Left cardiac atrium (tissue), 4 donors: Measurements from ENCODE around the gene MTA1. TPM values are rescaled to one million over a fixed set of nuclear protein-coding genes. Genes with fewer than 3 reads are reported as not detected.
A peak's percentile ranks its signal among the peaks of the same experiment; 100 is the strongest.

Experiments
- ATAC-seq, 2 donors: fragments of 200-7000 bp; cut with Tn5 transposase; one replicate each; pipeline ENCODE4 v1.9.1; 2020; ENCODE audit warnings: mild to moderate bottlenecking in 2 of 2, moderate library complexity in 2 of 2
- DNase-seq: peaks from one replicate; pipeline ENCODE4 v3.0.0-alpha.2; 2020
- intact Hi-C, 2 donors: fragments of 100-400 bp; cut with DNase I; formaldehyde crosslinking; loops; one replicate each; pipeline versions ENCODE4 v1.14.1 to v1.15.1; 2022 to 2023
- total RNA-seq, 2 donors: library from RNA; stranded (reverse); fragmentation: NEBNext Ultra II Directional; extraction: Animal tissue kit (Norgen Biotek cat#: 25700); gene quantifications; one replicate each; pipeline ENCODE4 v1.2.1, GENCODE V29; 2021
- donor health status: DM: no; HTN: yes; CAD: no.
- donor health status: DM: no; HTN: yes; CAD: no; lungs with severe emphysema.
- donor health status: DM: yes; HTN: yes; CAD: no.
- donor health status: Dilated cardiomyopathy.

Gene MTA1
- total RNA-seq, 2 donors from 2014 or later, result 99.5 to 115 TPM

DNA sequence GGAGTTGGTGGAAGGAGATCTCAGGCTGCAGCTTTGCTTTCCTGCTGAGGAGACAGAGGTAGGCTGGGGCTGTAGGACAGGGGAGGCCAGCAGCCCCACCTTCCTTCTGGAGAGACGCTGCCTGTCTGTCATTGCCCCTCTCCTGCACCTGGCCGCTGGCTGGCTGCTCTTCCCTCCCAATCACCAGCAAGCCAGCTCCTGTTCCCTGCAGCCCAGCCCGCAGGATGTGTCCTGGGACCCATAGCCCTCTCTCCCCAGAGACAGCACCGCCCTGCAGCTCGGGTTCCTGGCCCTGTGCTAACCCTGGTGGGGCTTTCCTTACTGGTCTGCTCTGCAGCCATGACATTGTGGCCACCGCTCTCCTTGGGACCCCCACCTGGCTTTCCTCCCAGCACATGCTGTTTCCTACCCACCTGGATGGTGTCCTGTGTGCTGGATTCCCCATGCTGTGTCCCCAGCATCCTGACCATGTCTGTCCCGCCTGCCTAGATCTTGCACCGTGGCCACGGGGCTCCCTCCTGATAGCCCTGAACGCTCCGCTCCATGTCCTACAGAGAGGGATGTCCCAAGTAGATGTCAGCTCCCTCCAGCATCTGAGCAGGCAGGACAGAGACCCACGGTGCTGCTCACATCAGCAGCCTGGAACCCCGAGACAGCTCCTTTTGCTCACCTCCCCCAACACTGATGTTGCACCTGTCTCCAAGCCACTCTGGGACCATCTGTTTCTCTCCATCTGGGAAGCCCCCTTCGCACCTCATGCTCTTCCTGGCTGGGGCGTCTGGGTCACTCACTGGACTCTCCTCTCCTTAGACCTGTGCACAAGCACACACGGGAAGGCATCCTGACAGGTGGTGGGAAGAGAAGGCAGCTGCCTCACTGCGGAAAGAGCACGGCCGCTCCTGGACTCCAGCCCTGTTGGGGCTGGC is 1.1 kb upstream of the MTA1 start:
- intact Hi-C loops, result no loop called here
- peak; percentile 17 for DNase-seq
- no peak for ATAC-seq

DNA sequence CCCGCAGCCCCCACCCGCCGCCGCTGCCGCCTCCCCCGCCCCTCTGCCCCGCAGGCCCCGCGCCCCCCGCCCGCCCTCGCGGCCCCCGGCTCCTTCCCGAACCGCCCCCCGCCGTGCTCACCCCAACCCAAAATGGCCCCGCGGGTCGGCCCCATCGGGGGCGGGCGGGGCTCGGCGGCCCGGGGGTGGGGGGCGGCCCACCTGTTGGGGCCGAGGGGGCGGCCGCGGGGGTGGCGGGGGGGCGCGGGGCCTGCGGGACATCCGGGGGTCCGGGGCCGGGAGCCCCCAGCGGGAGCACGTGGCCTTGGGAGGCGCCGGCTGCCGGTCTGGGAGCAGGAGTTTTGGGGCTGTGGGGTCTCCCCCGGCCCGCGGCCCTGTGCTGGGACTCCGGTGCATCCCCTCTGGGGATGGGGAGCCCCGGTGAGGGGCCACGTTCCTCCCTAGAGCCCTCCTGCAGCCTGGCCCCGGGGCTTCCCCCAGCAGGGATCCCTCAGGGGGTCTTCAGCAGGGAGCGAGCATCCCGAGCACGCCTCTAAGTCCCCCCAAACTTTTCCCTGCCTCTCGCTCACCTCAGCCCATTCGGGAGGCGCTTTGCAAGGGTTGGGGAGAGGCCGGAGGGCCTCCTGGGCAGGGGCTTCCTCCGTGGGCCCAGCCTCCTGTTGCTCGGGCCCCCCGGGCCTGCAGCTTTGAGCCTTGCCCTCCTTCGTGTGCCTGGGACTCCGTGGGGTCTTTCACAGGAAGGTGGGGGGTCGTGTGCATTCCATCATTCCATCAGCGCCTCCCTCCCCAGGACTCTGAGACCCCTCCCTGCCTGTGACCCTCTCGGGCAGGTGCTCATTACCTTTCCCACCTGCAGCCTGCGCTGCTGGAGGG is 710 bp downstream of the MTA1 start:
- intact Hi-C loops, result no loop called here
- peak in 1 of 2 donors; percentile 4 for ATAC-seq

DNA sequence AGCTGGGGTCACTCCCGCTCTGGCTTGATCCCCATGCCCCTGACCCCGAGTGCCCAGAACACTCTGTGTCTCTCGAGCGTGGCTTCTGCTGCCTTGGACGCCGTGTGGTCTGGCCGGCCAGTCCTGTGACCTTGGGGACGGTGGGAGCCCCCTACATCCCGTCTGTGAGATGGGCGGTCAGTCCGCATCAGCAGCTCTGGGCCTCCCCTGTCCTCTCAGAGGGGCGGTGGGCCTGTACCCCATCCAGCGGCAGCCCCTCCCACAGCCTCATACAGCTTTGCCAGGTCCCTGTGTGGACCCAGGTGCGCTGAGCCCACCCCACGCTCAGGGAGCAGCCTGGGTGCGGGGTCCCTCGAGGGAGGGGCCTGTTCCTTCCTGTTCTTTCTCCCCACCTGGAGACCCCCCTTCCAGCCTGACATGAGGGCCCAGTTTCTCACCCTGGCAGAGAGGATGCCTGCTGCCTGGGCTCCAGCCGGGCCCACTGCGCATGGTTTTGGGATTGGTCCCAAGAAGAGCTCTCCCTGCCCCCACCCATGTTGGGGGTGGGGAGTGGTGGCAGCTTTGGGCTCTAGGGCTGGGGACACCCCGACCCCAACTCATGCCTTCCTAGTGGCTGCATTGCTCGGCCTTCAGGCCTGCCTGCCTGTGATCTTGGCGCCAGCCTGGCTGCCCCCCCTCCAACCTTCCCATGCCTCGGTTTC is 1.5 kb downstream of the MTA1 start:
- DNase-seq (peak; percentile 28), ATAC-seq (peak; percentile 6 to 17)
- intact Hi-C loops, result no loop called here

More for the DNA sequence above, 710 bp downstream of the MTA1 start:
- DNase-seq, result peak; percentile 18

DNA sequence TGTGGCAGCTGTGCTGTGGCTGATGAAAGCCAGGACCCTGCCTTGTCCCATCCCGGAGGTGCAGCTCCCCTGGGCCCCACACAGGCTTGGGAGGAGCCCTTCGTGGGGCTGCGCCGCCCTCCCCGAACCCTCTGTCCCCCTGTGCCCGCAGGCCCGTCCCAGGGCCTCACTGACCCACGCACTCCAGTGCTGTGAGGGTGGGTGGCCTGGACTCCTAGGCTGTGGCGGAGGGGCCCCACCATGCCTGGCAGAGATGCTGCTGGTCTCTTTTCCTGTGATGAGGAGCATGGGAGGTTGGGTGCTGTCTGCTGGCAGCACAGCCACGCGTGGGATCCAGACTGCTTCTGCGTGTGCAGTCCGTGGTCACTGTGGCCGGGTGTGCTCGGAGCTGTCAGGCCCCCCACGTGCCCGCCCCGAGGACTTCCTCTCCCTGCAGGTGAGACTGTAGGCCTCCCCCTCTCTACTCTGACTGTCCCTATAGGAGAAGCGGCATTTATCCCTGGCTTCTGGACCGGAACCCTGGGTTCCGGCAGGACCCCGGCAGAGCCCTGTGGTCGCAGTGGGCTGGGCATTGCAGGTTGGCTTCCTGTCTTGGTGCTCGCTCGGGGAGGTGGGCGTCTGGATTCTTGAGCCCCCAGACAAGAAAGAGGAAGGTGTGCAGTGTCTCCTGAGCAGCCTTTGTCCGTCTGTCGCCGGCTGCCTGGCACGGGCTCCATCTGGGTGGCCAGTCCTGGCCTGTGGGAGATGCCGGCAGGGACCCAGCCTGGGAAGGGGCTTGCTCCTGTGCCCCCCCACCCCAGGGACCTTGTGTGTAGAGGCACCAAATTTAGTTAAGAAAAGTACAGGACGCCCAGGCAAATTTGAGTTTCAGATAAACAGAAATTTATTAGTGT is 2.3 kb downstream of the MTA1 start:
- intact Hi-C loops, result no loop called here
- DNase-seq, result peak; percentile 21
- peak in 1 of 2 donors; percentile 7 for ATAC-seq

DNA sequence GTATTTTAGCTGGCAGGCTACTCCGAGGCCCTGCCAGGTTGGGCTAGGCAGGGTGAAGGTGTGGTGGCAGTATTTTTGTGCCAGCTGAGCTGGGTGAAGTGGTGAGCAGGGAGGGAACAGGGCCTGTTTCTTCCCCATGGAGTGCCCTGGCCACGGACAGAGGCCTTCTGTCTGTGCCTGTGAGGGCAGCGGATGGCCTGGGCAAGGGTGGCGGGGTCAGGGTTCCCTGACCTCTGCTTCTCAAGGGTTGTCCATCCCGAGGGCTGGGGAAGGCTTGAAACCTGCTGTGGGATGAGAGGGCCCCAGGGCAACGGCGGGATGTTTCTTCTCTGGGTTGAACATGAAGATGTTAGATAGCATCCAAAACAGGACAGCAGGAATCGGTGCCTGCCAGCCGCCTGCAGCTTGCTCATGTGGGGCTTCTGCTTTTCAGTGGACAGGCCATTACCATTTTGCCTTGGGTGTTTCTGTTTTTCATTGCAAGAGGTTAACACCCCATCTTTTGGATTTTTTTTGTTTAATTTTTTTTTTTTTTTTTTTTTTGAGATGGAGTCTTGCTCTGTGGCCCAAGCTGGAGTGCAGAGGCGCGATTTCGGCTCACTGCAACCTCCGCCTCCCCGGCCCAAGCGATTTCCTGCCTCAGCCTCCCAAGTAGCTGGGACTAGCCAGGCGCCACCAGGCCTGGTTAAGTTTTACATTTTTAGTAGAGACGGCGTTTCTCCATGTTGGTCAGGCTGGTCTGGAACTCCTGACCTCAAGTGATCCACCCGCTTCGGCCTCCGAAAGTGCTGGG is 3.3 kb downstream of the MTA1 start:
- ATAC-seq (peak in 1 of 2 donors; percentile 9), DNase-seq (peak; percentile 19)
- intact Hi-C loops, result no loop called here

DNA sequence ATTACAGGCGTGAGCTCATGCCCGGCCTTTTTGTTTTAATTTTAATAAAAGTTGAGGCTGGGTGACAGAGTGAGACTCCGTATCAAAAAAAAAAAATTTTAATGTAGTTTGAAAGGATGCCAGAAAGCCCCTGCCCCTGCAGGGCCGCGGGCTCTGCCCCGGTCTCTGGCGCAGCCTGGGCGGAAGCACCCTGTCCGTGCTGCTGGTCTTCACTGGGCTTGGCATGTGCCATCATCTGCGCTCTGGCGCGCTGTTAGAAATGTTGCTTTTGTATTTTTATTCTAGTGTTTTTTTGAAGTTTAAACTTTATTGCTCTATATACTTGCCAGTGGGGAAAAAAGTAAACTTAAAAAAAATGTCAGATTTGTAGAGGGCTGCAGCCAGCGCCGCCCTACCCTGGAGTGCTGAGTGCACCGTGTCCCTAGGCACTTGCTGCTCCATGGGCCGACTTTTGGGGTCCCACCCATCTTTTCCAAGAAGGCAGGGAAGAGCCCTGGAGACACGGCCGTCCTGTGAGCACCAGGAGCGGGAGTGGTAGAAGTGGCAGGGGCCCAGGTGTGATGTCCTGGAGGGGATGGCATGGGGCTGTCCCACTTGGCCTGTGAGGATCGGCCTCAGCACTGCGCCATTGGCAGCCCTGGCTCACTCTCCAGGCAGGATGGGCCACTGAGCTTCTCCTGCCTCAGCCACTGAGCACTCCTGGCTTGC is 4.0 kb downstream of the MTA1 start:
- intact Hi-C loops, result no loop called here
- DNase-seq (peak; percentile 15), ATAC-seq (no peak)

DNA sequence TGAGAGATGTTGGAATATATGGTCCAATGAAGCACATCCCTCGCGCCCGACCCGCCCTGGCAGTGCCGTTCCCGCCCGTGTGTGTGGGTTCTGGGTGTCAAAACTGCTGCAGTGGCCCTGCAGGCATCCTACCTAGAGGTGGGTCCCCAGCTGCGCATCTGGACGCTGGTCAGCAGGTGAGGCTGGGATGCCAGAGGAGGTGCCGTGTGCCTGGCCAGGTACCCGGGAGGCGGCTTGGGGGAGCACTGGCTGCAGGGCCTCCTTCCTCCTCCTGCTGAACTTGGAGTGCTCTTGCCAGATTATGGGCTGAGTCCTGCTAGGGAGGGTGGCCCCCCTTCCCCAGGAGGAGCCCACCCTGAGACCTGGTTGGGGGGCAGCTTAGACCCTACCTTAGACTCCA is 5.2 kb downstream of the MTA1 start:
- ATAC-seq, result no peak
- peak; percentile 8 for DNase-seq
- intact Hi-C loops, result no loop called here

DNA sequence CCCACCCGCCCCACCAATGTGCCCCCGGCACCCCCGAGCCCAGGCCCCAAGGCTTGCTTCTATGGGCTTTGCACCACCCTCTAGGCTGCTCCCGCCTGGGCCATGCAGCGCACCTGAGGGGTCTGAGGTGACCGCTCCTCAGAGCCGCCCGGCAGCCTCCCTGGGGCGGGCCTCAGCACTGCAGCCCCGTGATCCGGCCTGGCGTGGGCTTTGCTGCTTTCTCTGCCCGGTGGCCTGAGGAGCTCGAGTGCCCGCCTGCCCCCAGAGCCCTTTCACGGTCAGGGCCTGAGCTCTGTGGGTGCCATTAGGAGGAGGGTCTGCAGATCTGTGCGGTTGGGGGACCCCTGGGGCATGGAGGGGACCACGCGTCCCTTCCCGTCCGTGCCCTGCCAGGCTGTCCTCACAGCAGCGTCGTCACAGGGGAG is 6.2 kb downstream of the MTA1 start:
- ATAC-seq (no peak), DNase-seq (peak; percentile 13)
- intact Hi-C loops, result no loop called here

DNA sequence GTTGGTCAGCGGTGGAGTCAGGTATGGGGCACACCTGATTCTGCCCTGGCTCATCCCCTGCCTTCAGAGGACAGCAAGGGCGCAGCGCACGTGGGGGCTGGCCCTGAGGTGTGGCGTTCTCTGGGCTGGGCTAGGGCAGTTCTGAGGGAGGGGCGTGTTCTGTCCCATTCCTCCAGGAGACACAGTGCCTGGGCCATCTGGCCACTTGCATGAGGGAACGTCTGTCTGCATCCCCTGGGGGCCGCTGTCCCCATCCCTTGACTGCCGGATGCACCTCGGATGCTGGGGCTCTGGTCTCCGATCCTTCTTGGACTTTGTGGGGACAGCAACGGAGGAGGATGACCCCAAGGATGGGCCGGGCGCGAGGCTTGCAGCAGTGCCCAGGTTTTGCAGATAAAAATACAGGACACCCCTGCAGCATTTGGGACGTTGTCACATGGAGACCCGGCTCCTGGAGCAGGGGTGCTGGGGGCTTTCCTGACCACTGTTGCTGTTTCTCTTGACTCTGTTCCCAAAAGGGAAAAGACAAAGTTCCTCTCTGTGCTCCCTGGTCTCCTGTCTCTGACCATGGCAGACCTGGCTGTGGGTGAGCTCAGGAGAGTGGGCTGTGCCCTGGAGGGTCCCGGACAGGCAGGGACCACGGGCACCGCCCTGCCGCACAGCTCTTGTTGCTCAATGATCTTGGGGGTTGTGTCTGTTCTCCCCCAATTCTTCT is 6.9 kb downstream of the MTA1 start:
- DNase-seq (peak; percentile 19), ATAC-seq (no peak)
- intact Hi-C loops, result no loop called here

DNA sequence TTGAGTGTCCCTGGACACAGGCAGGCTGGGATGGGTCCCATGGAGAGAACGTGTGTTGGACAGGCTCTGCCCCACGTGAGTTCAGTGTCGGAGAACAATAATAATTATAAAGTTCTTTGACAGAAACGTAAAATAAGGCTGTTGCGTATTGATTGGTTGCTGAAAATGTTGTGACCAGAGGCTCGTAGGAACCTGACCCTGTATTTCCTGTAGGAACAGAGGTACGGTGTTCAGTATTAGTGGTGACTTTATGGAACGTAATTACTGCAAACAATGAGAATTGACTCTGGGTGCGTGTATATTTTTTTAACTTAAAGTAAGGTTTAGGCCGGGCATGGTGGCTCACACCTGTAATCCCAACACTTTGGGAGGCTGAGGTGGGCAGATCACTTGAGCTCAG is 7.8 kb downstream of the MTA1 start:
- DNase-seq, result no peak
- intact Hi-C loops, result no loop called here
- ATAC-seq, result no peak

DNA sequence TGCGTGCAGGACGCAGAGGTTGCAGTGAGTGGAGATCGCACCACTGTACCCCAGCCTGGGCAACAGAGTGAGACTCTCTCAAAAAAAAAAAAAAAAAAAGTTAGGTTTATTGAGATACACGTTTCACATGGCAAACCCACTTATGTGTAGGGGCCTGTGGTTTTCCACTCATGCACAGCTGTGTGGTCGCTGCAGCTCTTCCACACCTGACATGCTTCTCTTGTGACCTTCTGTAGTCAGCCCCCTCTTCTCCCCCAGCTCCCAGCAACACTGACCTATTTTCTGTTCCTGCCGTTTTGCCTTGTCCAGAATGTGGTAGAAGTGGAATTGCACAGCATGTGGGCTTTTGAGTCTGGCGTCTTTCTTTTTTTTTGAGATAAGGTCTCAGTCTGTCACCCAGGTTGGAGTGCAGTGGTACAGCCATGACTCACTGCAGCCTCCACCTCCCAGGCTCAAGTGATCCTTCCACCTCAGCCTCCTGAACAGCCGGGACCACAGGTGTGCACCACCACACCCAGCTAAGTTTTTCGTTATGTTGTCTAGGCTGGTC is 8.4 kb downstream of the MTA1 start:
- no peak for ATAC-seq
- DNase-seq, result no peak
- intact Hi-C loops, result no loop called here

DNA sequence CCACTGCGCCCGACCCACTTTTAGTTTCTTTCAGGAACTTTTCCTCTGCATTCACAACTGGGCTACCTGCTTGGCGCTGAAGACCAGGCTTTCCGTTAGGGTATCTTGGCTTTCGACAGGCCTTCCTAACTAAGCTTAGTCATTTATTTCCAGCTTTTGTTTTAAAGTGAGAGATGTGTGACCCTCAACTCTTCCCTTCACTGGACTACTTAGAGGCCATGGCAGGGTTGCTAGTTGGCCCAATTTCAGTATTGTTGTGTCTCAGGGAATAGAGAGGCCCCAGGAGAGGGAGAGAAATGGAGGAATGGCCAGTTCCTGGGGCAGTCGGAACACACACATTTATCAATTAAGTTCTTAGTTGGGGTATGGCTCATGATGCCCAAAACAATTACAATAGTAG is 10.4 kb downstream of the MTA1 start:
- ATAC-seq (peak in 1 of 2 donors; percentile 20), DNase-seq (no peak)
- intact Hi-C loops, result loop anchor here in 1 of 2 donors (10.0 kb wide), 1 partner anchor 45 kb away; no protein-coding TSS in a partner anchor

DNA sequence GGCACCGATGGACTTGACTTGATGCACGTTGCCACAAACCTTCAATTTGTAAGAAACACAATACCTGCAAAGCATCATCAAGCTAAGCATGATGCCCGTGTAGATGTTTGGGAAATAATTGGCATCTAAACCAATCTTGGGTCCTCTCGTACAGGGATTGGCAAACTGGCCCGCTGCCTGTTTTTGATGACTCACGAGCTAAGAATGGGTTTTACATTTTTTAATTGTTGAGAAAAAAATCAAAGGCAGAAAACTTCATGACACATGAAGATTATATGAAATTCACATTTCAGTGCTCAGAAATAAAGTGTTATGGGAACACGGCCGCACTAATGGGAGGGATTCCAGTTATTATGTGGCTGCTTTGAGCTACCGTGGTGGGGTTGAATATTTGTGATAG is 10.9 kb downstream of the MTA1 start:
- intact Hi-C loops, result loop anchor here in 1 of 2 donors (10.0 kb wide), 1 partner anchor 46 kb away; no protein-coding TSS in a partner anchor
- DNase-seq (no peak), ATAC-seq (peak in 1 of 2 donors; percentile 42)

DNA sequence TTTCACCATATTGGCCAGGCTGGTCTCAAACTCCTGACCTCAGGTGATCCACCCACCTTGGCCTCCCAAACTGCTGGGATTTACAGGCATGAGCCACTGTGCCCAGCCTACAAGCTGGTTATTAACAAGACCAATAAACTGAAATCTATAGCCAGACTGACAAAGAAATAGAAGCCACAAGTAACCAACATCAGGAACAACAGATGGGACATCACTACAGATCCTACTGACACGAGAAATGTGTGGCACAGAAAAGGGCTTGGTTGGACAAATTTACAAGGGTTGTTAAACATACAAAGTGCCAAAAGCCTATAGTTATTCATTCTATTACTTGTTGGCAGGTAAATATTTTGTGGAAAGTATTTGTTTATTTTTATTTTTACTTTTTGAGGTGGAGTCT is 11.6 kb downstream of the MTA1 start:
- ATAC-seq (no peak), DNase-seq (no peak)
- intact Hi-C loops, result loop anchor here in 1 of 2 donors (10.0 kb wide), 1 partner anchor 46 kb away; no protein-coding TSS in a partner anchor

DNA sequence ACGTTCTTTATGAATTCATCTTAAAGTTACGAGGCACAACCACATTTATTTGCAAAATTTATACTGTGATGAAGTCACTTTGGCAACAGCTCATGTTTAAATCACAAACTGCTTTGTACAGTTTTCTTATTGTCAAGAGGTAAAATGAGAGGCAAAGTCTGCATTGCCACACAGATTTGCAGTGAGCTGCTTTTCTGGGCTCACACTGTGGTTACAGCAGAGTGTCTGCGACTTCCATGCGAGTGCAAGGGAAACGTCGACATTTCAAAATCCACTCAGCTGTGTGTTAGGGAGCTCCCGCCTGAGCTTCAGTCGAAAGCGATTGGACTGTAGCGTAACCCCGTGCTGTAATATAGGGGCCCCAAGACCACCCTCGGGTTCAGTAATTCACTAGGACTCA is 13.0 kb downstream of the MTA1 start:
- DNase-seq, result no peak
- intact Hi-C loops, result loop anchor here in 1 of 2 donors (10.0 kb wide), 1 partner anchor 48 kb away; no protein-coding TSS in a partner anchor
- no peak for ATAC-seq

DNA sequence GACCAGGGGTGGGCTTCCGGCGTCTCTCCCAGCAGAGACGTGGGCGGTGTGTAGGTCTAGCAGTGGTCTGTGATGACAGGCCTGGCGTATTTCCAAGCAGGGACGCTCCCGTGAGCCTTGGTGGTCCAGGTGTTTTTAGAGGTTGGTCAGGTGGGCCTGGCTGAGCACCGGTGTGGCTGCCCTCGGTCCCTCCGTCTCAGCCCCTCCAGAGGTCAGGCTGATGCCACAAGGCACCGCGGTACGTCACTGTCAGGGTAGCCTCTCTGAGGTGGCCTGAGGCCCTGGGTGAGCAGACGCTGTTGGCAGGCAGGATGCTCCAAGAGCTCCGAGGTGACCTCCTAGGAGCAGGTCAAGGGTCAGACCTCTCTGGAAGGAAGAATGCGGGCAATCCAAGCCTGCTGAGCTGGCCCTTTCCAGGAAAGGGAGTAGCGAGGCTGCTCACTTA is 13.6 kb downstream of the MTA1 start:
- intact Hi-C loops, result loop anchor here in 1 of 2 donors (10.0 kb wide), 1 partner anchor 48 kb away; no protein-coding TSS in a partner anchor
- DNase-seq, result no peak
- ATAC-seq, result no peak
